ENCODE data around the gene ACKR3.

GRCh38 chr2:236565212-236565611, 4.4 kb upstream of the ACKR3 start:
- no peak for TF ChIP-seq POLR2AphosphoS5 (IDR thresholded peaks at IDR 0.05)
- TF ChIP-seq POLR2A (IDR thresholded peaks at IDR 0.05), result no peak
- no peak for TF ChIP-seq CTCF (IDR thresholded peaks at IDR 0.05)

All from breast epithelium (tissue), 3 donors.